GM18520 (cell line): ENCODE results near the gene CDH18.

Experiments
- ATAC-seq: cut with Tn5 transposase; IDR thresholded peaks from one replicate; pipeline ENCODE4 v1.9.1; 2021; ENCODE audit not compliant: unreplicated experiment

The CDH18 gene

DNA sequence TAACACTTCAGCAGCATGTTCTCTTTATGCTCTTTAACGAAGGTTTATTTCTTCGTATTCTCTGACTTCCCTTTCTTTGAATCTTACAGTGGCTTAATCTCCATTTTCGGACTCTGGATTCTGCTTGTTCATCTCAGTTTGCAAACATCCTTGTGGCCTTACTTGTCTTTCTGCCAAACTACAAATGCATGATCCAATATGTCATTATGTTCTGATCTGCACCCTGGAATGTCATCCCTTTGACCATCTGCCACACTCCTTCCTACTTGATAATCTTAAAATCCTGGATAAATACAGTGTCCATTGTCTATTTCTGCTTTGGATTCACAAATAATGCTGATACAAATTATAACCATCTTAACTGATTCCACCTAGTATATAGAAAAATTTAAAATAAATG lies 499.2 kb downstream of the CDH18 start:
- no peak for ATAC-seq

DNA sequence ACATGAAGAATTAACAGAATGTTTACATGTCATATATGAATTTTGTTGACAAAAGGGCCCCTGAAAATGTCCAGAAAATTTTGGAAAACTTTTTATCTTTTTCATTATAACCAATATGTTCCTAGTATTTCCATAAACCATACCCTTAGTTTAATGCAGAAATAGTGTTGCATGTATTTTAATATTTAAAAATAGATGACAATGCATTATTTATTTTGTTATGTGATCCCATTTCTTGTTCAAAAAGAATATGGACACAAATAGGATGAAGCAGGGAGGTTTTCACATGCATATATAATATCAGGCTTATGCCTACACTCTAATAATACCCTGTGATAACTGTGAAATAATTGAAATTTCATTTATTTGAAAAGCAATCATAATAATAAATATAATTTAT lies 500.5 kb downstream of the CDH18 start:
- no peak for ATAC-seq

DNA sequence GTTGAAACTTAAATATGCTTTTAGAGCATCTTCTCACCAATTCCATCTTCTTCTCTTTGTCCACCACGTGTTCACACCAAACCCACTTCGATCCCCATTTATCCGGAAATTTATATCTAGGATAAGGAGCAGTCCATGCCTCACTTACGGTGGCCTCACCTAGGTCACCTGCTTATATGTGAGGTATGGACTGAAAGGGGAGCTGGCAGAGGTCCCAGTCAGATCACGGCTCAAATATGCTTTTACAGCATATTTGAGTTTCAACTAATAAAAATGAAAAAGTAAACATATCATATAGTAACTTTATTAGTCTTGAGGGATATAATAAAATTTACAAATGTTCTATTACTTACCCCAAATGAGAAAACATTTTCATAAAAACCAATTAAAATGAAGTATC lies 508.4 kb downstream of the CDH18 start:
- no peak for ATAC-seq

DNA sequence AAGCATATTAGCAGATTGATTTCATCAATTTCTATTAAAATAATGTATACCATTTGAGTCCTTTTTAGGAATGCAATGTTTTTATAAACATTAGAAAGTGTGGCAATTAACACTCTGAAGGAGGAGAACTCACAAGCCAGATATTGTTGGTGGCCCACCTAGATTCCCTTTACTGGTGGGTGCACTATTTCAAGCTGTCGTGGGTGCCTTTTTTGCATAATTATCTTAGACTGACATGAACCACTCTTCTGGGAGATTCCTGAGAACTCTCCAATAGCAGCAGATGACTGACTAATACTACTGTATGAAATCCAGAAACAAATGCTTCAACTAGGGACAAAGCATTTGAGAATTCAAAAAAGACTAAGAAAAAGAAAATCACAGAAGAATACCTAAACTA lies 526.0 kb downstream of the CDH18 start:
- ATAC-seq: no peak

DNA sequence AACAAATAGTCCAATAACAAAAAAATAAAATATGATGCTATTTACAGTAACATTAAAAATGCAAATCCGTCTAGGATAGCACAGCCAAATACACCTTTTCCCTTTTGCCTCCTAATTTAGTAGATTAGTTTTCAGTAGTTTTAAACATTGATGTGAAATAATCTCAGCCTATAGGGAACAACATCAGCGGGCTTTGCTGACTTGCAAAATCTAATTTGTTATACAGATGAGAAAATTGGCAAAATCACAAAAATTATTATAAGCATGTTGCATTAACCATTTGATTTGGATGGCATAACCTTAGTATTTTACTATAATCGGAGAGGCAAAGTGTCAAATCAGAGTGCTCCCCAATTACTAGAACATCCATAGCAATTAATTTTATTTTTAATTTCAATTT lies 563.5 kb downstream of the CDH18 start:
- no peak for ATAC-seq
